Trophoblast cell (in vitro differentiated cells and primary cell): ENCODE data around the gene IARS2.

Experiments
- DNase-seq, 2 donors: peaks; one replicate each; pipeline ENCODE4 v3.0.0-alpha.2; 2016
- H2AFZ ChIP-seq: 2 replicates; pipeline ENCODE4 v1.6.1; 2013; ENCODE audit warnings: low read length, moderate library complexity, mild to moderate bottlenecking; ENCODE audit not compliant: insufficient read depth, poor library complexity
- H2AK5ac ChIP-seq: 2 replicates; pipeline ENCODE4 v1.6.1; 2013; ENCODE audit warnings: mild to moderate bottlenecking, low read length
- H2BK120ac ChIP-seq: 2 replicates; pipeline ENCODE4 v1.6.1; 2013; ENCODE audit warnings: low read length, mild to moderate bottlenecking, moderate library complexity; ENCODE audit not compliant: insufficient read depth, poor library complexity
- H2BK12ac ChIP-seq: 2 replicates; pipeline ENCODE4 v1.6.1; 2013; ENCODE audit warnings: mild to moderate bottlenecking, low read length, moderate library complexity
- H2BK5ac ChIP-seq: 2 replicates; pipeline ENCODE4 v1.6.1; 2013; ENCODE audit warnings: low read length, low read depth, moderate library complexity, mild to moderate bottlenecking; ENCODE audit not compliant: poor library complexity
- H3K14ac ChIP-seq: 2 replicates; pipeline ENCODE4 v1.6.1; 2013; ENCODE audit warnings: mild to moderate bottlenecking, low read length
- H3K18ac ChIP-seq: 2 replicates; pipeline ENCODE4 v1.6.1; 2013; ENCODE audit warnings: mild to moderate bottlenecking, low read length
- H3K23ac ChIP-seq: 2 replicates; pipeline ENCODE4 v1.6.1; 2013; ENCODE audit warnings: low read length
- H3K27ac ChIP-seq: 2 replicates; pipeline ENCODE4 v1.5.1; 2013; ENCODE audit warnings: low read depth, mild to moderate bottlenecking, inconsistent platforms, low read length, moderate library complexity
- H3K27me3 ChIP-seq: 2 replicates; pipeline ENCODE4 v1.6.1; 2013; ENCODE audit warnings: inconsistent platforms, mild to moderate bottlenecking, low read length, moderate library complexity; ENCODE audit not compliant: insufficient read depth
- H3K36me3 ChIP-seq, 2 experiments: 1 replicate in 1 of 2; 2 replicates in 1 of 2; pipeline ENCODE4 v1.6.1; 2013; ENCODE audit warnings: low read length in 2 of 2, mild to moderate bottlenecking in 2 of 2, moderate library complexity in 1 of 2; ENCODE audit not compliant: insufficient read depth in 2 of 2, control insufficient read depth in 1 of 2
- H3K4ac ChIP-seq: 2 replicates; pipeline ENCODE4 v1.6.1; 2013; ENCODE audit warnings: low read depth, mild to moderate bottlenecking, low read length, moderate library complexity
- H3K4me1 ChIP-seq, 2 experiments: 1 replicate in 1 of 2; 2 replicates in 1 of 2; pipeline ENCODE4 v1.6.1; 2013; ENCODE audit warnings: low read length in 2 of 2, mild to moderate bottlenecking in 2 of 2, moderate library complexity in 1 of 2; ENCODE audit not compliant: insufficient read depth in 2 of 2, control insufficient read depth in 1 of 2
- H3K4me2 ChIP-seq: 2 replicates; pipeline ENCODE4 v1.6.1; 2013; ENCODE audit warnings: inconsistent platforms, mild to moderate bottlenecking, low read length, moderate library complexity
- H3K4me3 ChIP-seq: 2 replicates; pipeline ENCODE4 v1.5.1; 2013; ENCODE audit warnings: mild to moderate bottlenecking, low read depth, low read length, inconsistent platforms
- H3K79me1 ChIP-seq: one replicate; pipeline ENCODE4 v1.6.1; 2013; ENCODE audit warnings: low read length
- H3K79me2 ChIP-seq: 2 replicates; pipeline ENCODE4 v1.6.1; 2013; ENCODE audit warnings: low read length, mild to moderate bottlenecking; ENCODE audit not compliant: control insufficient read depth, insufficient read depth, poor library complexity
- H3K9ac ChIP-seq: 2 replicates; pipeline ENCODE4 v1.6.1; 2013; ENCODE audit warnings: mild to moderate bottlenecking, low read length
- H3K9me3 ChIP-seq: 2 replicates; pipeline ENCODE4 v1.6.1; 2013; ENCODE audit warnings: low read depth, mild to moderate bottlenecking, control low read depth, inconsistent platforms, low read length; ENCODE audit not compliant: insufficient read depth
- H4K12ac ChIP-seq: 2 replicates; pipeline ENCODE4 v1.6.1; 2013; ENCODE audit warnings: low read depth, mild to moderate bottlenecking, low read length, moderate library complexity
- H4K8ac ChIP-seq: 2 replicates; pipeline ENCODE4 v1.6.1; 2013; ENCODE audit warnings: low read depth, mild to moderate bottlenecking, low read length, moderate library complexity
- H4K91ac ChIP-seq: one replicate; pipeline ENCODE4 v1.6.1; 2013; ENCODE audit warnings: low read depth, mild to moderate bottlenecking, low read length, moderate library complexity
- WGBS: extraction: QIAGEN DNeasy Blood & Tissue Kit; methylation state at CpG from one replicate; pipeline ENCODE4 v1.1.7; 2013; ENCODE audit warnings: missing lambda C conversion rate; ENCODE audit not compliant: insufficient read length, insufficient coverage; ENCODE audit errors: extremely low coverage; 5-methylcytosine and 5-hydroxymethylcytosine counted together

Gene IARS2

DNA sequence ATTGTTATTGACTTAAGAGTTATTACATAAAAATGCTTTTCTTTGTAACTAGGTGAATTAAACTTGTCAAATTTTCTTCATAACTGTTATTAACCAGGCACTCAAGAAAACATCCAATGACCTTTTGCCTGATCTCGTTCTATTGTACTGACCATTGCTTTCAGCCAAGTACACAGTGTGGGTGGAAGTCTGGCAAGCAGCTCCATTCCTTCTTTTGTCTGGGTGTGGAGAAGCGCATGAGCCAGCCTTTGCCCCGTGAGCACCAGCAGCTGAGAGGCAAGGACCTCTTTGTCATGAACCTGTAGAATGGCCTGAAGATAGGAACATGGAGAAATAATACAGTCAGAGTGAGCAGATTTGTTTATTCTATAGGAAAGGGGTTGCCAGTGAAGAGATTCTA lies 57.5 kb downstream of the IARS2 start:
- Histone ChIP-seq H3K79me2 (no peaks in the 10 kb centered on the region), H4K91ac (no peak overlapping the region), H4K8ac (no peak overlapping the region), H3K14ac (no peak overlapping the region), H2BK12ac (no peak overlapping the region), H3K4ac (no peak overlapping the region), H3K79me1 (no peaks in the 10 kb centered on the region), H3K9me3 (no peaks in the 10 kb centered on the region), H3K36me3 (peaks cover 16 to 17% of the 10 kb centered on the region in 2 experiments), H3K4me2 (no peak overlapping the region), H2BK5ac (no peak overlapping the region), H3K27me3 (no peaks in the 10 kb centered on the region), H3K4me3 (no peak overlapping the region), H3K23ac (no peak overlapping the region), H3K9ac (no peak overlapping the region), H3K18ac (no peak overlapping the region), H3K27ac (no peak overlapping the region), H2BK120ac (no peak overlapping the region), H2AK5ac (no peak overlapping the region), H2AFZ (no peak overlapping the region), H3K4me1 (no peaks in the 10 kb centered on the region), H4K12ac (no peak overlapping the region)
- no peak for DNase-seq
- no CpG with 5 or more reads among the region's 3 CpGs for WGBS

DNA sequence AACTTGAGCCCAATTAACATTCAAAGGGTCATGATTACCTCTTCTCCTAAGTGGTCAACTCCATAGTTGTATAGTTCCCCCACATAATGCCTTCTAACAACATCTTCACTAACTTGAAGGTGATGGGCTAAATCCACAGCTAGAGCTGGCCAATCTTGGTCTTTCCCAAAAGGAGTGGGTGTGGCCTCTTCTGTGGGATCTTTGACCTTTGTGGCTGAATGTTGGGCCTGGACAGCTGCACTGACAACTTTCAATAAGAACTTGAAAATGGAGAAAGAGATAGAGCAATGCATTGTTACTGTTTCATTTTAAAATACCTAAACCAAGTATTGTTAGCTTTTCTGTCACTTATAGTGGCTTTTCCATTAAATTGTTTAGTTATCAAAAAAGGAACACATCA lies 59.2 kb downstream of the IARS2 start:
- no peaks in the 10 kb centered on the region for H3K79me1 ChIP-seq
- no peak overlapping the region for H2AFZ ChIP-seq
- no peak overlapping the region for H3K4me2 ChIP-seq
- no peak overlapping the region for H4K12ac ChIP-seq
- H2BK120ac ChIP-seq = no peak overlapping the region
- no peaks in the 10 kb centered on the region for H3K9me3 ChIP-seq
- no peak overlapping the region for H2AK5ac ChIP-seq
- no peak overlapping the region for H3K9ac ChIP-seq
- no peak overlapping the region for H3K4me3 ChIP-seq
- peaks cover 14 to 20% of the 10 kb centered on the region in 2 experiments for H3K36me3 ChIP-seq
- DNase-seq = no peak
- no peak overlapping the region for H3K23ac ChIP-seq
- H3K27ac ChIP-seq = no peak overlapping the region
- no peak overlapping the region for H3K4ac ChIP-seq
- H2BK5ac ChIP-seq = no peak overlapping the region
- no peaks in the 10 kb centered on the region for H3K79me2 ChIP-seq
- H3K14ac ChIP-seq = no peak overlapping the region
- H3K4me1 ChIP-seq = no peaks in the 10 kb centered on the region
- no peak overlapping the region for H3K18ac ChIP-seq
- no peak overlapping the region for H2BK12ac ChIP-seq
- no peak overlapping the region for H4K91ac ChIP-seq
- no peak overlapping the region for H4K8ac ChIP-seq
- H3K27me3 ChIP-seq = no peaks in the 10 kb centered on the region

DNA sequence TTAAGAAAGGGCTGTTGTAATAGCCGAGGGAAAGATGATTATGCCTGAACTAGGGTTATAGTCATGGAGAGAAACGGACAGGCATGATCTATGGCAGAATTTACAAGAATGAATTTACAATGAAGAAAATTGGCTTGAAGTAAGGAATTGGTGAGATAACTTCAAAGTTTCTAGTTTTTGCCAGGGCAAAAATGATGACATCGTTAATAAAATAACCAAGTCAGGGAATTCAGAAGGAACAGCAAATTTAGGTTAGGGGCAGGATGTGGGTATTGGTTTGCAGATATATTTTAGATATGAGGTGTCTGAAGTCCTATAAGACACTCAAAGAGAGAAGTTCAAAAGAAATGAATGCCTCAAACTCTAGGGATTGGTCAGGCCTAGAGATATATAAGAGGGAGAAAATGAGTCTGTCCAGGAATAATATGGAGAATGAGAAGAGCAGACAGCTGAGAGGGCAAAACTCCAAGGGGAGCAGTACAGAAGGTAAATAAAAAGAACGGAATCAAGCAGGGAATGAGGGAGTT lies 62.8 kb downstream of the IARS2 start:
- H3K18ac ChIP-seq = no peak overlapping the region
- WGBS = no CpG with 5 or more reads among the region's 4 CpGs

DNA sequence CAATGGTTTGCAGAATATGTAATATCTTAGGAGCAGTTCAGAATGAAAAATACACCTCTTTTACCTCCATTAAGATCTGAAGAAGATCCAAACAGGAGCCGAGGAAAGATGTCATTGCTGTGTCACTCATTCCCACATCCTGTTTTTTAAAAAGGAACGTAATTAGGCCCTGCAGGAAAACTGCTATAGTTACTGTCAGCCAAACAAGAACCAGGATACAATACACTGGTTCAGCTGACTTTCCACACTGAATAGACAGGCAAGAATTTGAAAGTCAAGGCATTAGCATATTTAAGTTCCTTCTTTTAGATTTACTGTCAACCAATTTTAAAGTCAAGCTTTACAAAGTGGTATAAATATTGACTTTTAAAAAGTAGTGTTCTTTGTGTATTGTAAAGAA lies 63.8 kb downstream of the IARS2 start:
- Histone ChIP-seq H3K27me3 (no peaks in the 10 kb centered on the region), H3K14ac (no peak overlapping the region), H4K8ac (no peak overlapping the region), H3K4ac (no peak overlapping the region), H3K79me2 (no peaks in the 10 kb centered on the region), H4K12ac (no peak overlapping the region), H2BK120ac (no peak overlapping the region), H3K36me3 (peaks cover 8 to 13% of the 10 kb centered on the region in 2 experiments), H3K4me3 (no peak overlapping the region), H3K4me2 (no peak overlapping the region), H3K23ac (no peak overlapping the region), H4K91ac (no peak overlapping the region), H3K18ac (no peak overlapping the region), H2BK5ac (no peak overlapping the region), H3K9me3 (no peaks in the 10 kb centered on the region), H2AFZ (no peak overlapping the region), H3K9ac (no peak overlapping the region), H2BK12ac (no peak overlapping the region), H3K4me1 (no peaks in the 10 kb centered on the region), H3K27ac (no peak overlapping the region), H3K79me1 (no peaks in the 10 kb centered on the region), H2AK5ac (no peak overlapping the region)
- WGBS = no CpG with 5 or more reads among the region's 2 CpGs
- peak in 1 of 2 donors; percentile 5 for DNase-seq

More for the DNA sequence above, 62.8 kb downstream of the IARS2 start:
- H2BK120ac ChIP-seq = no peak overlapping the region
- no peak overlapping the region for H4K91ac ChIP-seq
- no peak overlapping the region for H4K12ac ChIP-seq
- no peaks in the 10 kb centered on the region for H3K79me1 ChIP-seq
- no peaks in the 10 kb centered on the region for H3K4me1 ChIP-seq
- H3K27me3 ChIP-seq = no peaks in the 10 kb centered on the region
- no peak overlapping the region for H2BK12ac ChIP-seq
- H3K79me2 ChIP-seq = no peaks in the 10 kb centered on the region
- no peak overlapping the region for H3K23ac ChIP-seq
- H3K4ac ChIP-seq = no peak overlapping the region
- no peak overlapping the region for H4K8ac ChIP-seq
- no peak overlapping the region for H2BK5ac ChIP-seq
- H3K36me3 ChIP-seq = peaks cover 12 to 15% of the 10 kb centered on the region in 2 experiments
- no peak overlapping the region for H3K27ac ChIP-seq
- no peak overlapping the region for H2AFZ ChIP-seq
- no peak overlapping the region for H3K9ac ChIP-seq
- DNase-seq = no peak
- H3K14ac ChIP-seq = no peak overlapping the region
- no peak overlapping the region for H2AK5ac ChIP-seq
- H3K4me3 ChIP-seq = no peak overlapping the region
- H3K9me3 ChIP-seq = no peaks in the 10 kb centered on the region
- no peak overlapping the region for H3K4me2 ChIP-seq
